ENCODE results near the gene LMO7.

The LMO7 gene

DNA sequence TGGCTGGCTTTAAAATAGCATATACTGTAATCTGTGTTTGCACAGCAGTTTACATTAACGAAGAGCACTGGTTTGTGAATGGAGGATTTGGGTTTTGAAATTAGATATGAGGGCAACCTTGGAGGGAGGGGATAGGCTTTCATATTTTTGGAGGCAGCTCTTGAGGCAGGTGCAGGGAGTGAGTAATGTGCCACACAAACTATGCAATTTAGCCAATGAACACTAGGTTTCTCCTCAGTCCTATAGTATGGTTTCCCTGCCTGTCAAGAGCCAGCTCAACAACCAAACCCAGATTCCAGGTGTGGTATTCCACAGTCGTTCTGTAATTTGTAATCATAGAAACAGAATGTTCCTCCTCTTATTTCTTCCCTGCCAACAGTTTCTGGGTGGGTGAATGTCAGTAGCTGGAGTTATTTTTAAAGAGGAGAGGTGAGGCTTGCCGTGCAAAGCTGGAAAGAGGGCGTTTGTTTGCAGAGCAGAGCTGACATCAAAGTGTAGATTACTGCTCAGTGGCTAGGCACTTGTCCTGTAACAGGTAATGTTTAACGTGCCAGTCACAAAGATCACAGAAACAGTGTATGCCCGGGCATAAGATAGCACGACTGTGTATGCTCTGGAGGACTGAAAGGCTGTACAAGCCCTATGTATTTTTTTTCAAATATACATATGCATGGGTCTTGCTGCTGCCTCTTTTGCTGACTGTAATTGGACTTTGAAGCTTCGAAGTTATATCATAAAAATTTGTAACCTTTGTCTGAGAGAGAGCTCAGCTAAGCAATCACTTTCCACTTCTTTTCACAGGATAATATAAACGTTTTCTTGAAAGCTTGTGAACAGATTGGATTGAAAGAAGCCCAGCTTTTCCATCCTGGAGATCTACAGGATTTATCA, 124.2 kb downstream of the LMO7 start:
- Mint-ChIP-seq H3K27ac (peak overlapping the region; percentile 82), H3K9me3 (ENCODE audit: low read depth) (no peaks in the 10 kb centered on the region), H3K36me3 (peaks cover 2% of the 10 kb centered on the region), H3K27me3 (no peaks in the 10 kb centered on the region), H3K4me1 (ENCODE audit: low read depth) (peaks cover 73% of the 10 kb centered on the region), H3K4me3 (peak overlapping the region; percentile 89)

DNA sequence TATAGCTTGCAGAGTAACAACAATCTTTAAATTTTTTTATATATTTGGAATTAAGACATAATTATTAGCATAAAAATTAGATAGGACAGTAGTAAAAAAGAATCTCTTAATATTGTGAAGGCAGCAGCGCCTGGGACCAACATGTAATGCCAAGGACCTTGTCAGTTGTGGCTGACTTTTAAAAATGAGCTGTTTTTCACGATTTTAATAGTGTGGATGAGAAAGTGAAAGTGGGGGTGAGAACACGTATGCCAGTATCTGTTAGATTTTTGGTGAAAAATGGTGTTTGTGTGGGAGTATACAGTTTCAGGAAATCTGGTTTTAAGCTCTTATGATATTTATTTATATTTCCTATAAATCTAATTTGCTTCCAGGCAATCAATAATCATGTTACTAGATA, 125.2 kb downstream of the LMO7 start:
- Mint-ChIP-seq H3K4me1 (ENCODE audit: low read depth) (peaks cover 74% of the 10 kb centered on the region), H3K9me3 (ENCODE audit: low read depth) (no peaks in the 10 kb centered on the region), H3K27me3 (no peaks in the 10 kb centered on the region), H3K4me3 (peak overlapping the region; percentile 85), H3K27ac (peak overlapping the region; percentile 95), H3K36me3 (peaks cover 2% of the 10 kb centered on the region)

DNA sequence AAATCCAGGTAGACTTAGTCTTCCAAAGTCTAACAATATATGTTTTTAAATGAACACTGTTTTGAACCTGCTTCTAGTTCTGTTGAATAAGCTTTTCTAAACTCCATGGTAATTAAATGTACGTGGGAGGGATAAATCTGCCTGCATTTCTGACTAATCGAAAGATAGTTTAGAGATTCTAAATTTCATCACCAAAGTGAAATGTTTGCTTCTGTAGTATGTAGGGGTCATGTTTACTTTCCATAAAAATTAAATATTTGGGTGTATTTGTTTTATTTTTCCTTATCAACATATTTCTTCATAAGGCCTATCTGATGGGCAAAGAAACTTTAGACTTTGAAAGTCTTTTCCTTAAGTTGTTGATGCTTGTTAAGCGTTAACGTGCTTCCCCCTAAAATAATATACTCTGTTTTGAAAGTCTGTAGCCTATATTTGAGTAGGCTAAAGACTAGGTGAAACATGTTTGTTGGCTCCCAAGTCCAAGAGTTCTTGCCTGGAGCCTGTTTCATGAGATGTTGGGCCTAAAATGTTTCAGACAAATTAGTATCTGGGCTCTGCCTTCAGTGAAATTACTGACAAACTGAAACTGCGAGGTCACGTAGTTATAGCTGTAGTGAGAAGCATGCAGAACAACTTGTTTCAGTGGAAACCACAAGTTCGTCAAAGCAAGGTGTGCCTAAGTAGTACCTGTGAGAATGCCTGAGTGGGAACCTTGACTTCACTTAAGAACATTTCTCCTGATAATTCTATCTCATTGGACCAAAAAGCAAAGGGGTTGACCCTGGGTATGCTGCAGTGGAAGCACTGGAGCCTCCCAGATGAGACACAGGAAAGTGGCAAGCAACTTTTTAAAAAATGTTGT, 126.2 kb downstream of the LMO7 start:
- peaks cover 2% of the 10 kb centered on the region for H3K36me3 Mint-ChIP-seq
- H3K27me3 Mint-ChIP-seq = no peaks in the 10 kb centered on the region
- H3K27ac Mint-ChIP-seq = peak overlapping the region; percentile 95
- H3K9me3 Mint-ChIP-seq (ENCODE audit: low read depth) = no peaks in the 10 kb centered on the region
- peaks cover 73% of the 10 kb centered on the region for H3K4me1 Mint-ChIP-seq (ENCODE audit: low read depth)
- peak overlapping the region; percentile 85 for H3K4me3 Mint-ChIP-seq

DNA sequence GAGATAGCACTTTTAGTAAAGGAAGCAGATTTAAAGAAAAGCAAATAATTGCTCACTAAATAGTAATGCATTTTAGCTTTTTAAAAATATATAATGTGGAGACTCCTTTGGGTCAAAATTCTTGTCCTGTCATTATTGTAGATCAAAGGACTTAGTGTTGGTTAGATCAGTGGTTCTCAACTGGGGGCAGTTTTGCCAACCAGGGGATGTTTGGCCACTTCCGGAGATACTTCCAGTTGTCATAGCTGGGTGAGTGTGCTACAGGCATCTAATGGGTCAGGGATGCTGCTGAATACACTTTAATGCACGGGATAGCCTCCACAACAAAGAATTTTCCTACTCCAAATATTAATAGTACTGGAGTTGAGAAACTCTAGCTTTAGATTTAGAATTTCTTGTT, 126.8 kb downstream of the LMO7 start:
- Mint-ChIP-seq H3K27ac (peak overlapping the region; percentile 95), H3K36me3 (peaks cover 2% of the 10 kb centered on the region), H3K27me3 (no peaks in the 10 kb centered on the region), H3K4me1 (ENCODE audit: low read depth) (peaks cover 74% of the 10 kb centered on the region), H3K4me3 (peak overlapping the region; percentile 85), H3K9me3 (ENCODE audit: low read depth) (no peaks in the 10 kb centered on the region)

DNA sequence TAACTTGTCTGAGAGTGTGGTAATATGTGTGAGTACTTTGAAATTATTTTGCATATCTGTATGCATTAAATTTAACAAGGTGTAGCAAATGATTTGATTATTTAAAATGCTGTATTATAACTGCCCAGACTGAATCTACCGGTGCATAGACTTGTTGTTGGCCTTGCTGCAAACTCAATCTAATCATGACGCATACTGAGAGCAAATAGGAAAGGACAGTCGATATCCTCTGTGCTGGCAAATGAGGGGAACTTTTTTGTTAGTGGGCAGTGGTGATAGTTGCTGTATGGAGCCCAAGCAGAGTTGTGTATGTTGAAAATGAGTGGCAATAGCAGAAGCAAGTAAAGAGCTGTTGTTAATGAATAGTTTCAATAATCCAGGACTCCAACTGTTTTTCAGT, 127.4 kb downstream of the LMO7 start:
- Mint-ChIP-seq H3K27ac (peak overlapping the region; percentile 95), H3K4me1 (ENCODE audit: low read depth) (peaks cover 75% of the 10 kb centered on the region), H3K9me3 (ENCODE audit: low read depth) (no peaks in the 10 kb centered on the region), H3K4me3 (peak overlapping the region; percentile 85), H3K36me3 (peaks cover 2% of the 10 kb centered on the region), H3K27me3 (no peaks in the 10 kb centered on the region)

DNA sequence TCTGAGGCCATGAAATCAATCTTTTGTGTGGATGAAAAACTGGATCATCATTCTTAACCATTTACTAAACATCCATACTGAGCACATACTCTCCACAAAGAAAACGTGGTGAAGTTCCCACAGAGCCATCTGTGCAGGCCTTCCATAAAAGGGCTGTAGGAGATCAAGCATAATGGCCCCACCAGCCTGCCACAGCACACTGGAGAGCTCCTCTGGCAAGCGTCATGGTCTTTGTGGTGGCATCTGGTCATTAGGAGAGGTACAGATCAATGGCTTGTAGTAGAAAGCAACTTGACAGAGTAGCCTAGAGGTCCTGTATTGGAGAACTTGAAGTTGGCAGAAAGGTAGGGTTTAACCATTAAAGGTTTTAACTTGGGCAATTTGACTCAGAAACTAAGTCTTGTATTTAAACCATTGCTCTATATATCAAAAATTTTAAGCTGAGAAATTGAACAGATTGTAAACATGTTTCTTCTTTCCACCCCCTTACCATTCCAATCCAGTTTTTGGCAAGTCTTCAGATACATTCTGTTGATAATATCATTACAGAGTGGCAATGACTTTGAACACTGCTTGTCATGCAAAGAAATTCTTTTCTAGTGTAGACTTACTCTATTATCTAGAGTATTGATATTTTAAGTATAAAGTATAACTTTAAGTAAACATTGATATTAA, 128.3 kb downstream of the LMO7 start:
- peaks cover 2% of the 10 kb centered on the region for H3K36me3 Mint-ChIP-seq
- H3K9me3 Mint-ChIP-seq (ENCODE audit: low read depth) = no peaks in the 10 kb centered on the region
- H3K4me3 Mint-ChIP-seq = peak overlapping the region; percentile 51
- peak overlapping the region; percentile 75 for H3K27ac Mint-ChIP-seq
- H3K27me3 Mint-ChIP-seq = no peaks in the 10 kb centered on the region
- H3K4me1 Mint-ChIP-seq (ENCODE audit: low read depth) = peaks cover 74% of the 10 kb centered on the region

DNA sequence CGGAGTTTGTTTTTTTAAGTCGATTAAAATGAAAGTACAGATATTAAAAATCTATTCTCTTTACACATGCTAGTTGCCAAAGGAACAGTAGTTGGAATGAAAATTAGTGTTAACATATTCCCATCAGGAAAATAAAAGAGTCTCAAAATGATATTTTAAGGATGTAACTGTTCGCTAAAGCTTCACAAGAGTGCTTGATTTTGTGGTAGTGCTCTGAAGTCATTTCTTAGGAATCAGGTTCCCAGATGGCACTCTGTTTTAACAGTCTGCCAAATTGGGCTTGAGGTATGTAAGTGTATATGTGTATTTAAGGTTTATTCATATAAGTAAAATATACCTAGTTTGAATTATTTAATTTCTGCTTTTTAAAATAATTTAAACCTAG, 128.8 kb downstream of the LMO7 start:
- Mint-ChIP-seq H3K4me3 (no peak overlapping the region), H3K36me3 (peaks cover 2% of the 10 kb centered on the region), H3K27ac (no peak overlapping the region), H3K4me1 (ENCODE audit: low read depth) (peaks cover 74% of the 10 kb centered on the region), H3K9me3 (ENCODE audit: low read depth) (no peaks in the 10 kb centered on the region), H3K27me3 (no peaks in the 10 kb centered on the region)

DNA sequence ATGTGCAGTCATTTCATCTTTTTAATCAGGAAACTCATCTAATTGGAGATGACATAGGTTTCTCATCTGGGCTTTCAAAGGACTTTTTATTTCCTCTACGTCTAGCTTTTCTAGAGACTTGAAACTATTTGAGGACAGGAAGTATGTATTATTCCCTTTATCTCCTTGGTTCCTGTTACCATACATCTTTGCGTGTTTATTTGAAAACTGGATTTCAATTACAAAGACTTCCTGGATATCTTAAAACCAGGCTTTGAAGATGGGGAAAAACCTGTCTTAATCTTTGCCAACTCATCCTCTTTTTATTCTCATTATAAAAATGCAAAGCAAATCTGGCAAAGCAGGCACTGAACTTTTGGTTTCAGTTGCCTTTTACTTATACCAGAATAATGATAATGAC, 130.5 kb downstream of the LMO7 start:
- Mint-ChIP-seq H3K9me3 (ENCODE audit: low read depth) (no peaks in the 10 kb centered on the region), H3K4me3 (peak overlapping the region; percentile 65), H3K27me3 (no peaks in the 10 kb centered on the region), H3K36me3 (peaks cover 2% of the 10 kb centered on the region), H3K4me1 (ENCODE audit: low read depth) (peaks cover 72% of the 10 kb centered on the region), H3K27ac (peak overlapping the region; percentile 83)

DNA sequence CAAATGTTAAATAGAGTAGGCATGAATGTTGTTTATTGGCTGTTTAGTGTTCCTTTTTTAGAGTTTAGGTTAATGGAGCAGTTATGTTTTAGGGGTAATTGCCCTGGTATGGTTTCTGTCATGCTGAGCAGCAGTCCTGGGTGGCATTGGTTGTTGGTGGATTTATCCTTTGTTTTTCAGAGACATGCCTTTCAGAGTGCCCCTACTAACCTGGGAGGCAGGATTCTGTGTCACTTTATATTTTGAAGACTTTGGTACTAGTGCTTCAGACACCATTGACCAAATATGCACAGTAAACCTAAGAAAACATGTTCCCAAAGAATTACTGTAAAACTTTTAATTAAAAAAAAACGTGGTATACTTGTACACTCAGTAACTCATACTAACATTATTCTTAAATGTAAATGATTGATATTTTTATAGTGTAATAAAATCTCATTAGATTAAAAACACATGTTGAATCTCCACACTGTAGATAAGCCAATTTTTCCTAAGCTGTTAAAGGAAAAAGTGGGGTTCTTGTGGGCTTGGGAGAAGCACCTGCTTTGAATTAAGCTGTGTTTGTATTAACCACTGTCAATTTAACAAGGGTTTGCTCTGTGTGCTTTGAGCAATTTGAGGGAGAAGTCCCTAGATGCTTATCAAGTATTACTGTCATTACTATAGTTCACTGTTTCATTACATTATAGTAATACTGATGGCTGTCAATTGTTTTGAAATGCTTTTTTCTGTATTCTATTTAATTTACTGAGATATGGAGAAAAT, 133.2 kb downstream of the LMO7 start:
- H3K36me3 Mint-ChIP-seq = peaks cover 12% of the 10 kb centered on the region
- no peak overlapping the region for H3K27ac Mint-ChIP-seq
- peaks cover 4% of the 10 kb centered on the region for H3K9me3 Mint-ChIP-seq (ENCODE audit: low read depth)
- peaks cover 66% of the 10 kb centered on the region for H3K4me1 Mint-ChIP-seq (ENCODE audit: low read depth)
- no peak overlapping the region for H3K4me3 Mint-ChIP-seq
- no peaks in the 10 kb centered on the region for H3K27me3 Mint-ChIP-seq

DNA sequence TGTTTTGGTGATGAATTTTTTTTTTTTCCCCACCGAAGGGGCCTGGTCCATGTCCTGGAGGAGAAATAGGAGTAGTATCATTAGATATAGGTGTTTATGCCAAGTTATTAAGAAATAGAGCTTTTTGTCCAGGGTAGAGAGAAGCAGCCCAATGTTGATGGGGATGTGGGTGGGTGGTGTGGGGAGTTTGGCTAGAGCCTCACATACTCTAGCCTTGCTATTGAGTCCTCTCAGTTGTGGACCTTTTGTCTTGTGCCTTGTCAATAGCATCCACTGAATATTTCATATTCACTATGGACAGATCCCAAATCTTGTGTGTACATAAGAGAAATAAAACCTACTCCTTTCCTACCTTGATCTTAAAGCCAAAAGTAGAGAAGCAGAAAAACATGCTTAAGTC, 134.0 kb downstream of the LMO7 start:
- Mint-ChIP-seq H3K4me3 (no peak overlapping the region), H3K27me3 (no peaks in the 10 kb centered on the region), H3K4me1 (ENCODE audit: low read depth) (peaks cover 63% of the 10 kb centered on the region), H3K9me3 (ENCODE audit: low read depth) (peaks cover 4% of the 10 kb centered on the region), H3K27ac (peak overlapping the region; percentile 65), H3K36me3 (peaks cover 12% of the 10 kb centered on the region)

DNA sequence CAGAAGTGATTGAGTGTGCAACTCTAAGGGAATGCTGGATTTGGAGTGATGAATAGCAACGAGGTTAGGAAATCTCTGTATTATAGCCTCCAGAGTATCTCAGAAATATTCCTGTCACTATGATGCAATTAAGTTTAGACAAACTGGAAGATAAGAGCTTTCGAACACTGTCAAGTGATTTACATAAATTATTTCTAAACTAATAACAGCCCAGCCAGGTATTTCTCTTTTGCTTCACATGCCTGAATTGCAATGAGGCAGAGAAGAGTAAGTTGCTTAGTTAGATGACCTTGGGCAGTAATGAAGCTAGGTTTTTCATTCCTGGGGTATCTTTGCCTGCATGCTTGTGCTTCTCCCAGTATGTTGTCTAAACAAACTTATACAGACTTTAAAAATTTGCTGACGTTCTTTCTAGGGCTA, 134.5 kb downstream of the LMO7 start:
- H3K9me3 Mint-ChIP-seq (ENCODE audit: low read depth) = peaks cover 4% of the 10 kb centered on the region
- peaks cover 12% of the 10 kb centered on the region for H3K36me3 Mint-ChIP-seq
- no peaks in the 10 kb centered on the region for H3K27me3 Mint-ChIP-seq
- H3K4me1 Mint-ChIP-seq (ENCODE audit: low read depth) = peaks cover 58% of the 10 kb centered on the region
- peak overlapping the region; percentile 36 for H3K27ac Mint-ChIP-seq
- no peak overlapping the region for H3K4me3 Mint-ChIP-seq

DNA sequence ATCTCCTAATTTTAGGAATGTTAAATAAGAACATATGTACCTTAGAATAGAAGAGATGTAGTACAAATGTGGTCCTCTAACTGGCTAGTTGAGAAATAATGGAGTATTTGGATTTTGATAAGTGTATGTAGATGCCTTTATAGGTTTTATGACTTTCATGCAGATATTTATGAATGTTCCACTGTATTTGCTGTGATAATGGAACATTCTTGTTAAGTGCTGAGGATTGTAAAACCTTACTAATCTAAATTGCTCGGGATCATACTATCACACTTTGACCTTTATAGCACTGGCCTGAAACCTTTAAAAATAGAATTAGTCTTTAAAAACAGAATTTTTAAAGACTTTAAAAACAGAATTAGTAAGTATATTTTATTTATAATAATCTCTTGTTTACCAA, 135.1 kb downstream of the LMO7 start:
- H3K36me3 Mint-ChIP-seq = peaks cover 14% of the 10 kb centered on the region
- H3K9me3 Mint-ChIP-seq (ENCODE audit: low read depth) = peaks cover 4% of the 10 kb centered on the region
- H3K27me3 Mint-ChIP-seq = no peaks in the 10 kb centered on the region
- H3K4me3 Mint-ChIP-seq = no peak overlapping the region
- H3K4me1 Mint-ChIP-seq (ENCODE audit: low read depth) = peaks cover 52% of the 10 kb centered on the region
- peak overlapping the region; percentile 36 for H3K27ac Mint-ChIP-seq

DNA sequence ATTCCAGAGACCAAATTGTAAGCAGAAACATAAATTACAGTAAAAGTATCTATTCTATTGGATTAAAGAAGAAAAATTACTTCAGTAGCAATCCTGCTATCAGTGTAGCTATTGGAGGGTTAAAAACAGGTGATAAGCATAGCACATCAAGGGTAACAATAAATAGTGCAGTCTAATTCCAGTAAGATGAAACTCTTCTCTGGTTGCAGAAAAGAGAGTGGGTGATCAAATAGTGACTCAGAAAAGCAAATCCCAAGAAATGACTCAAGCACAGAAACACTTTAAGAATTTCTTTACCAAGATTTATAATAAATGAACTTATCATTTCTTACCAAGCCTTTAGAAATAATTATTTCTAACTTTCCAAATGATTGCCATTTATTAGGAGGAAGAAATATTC, 135.7 kb downstream of the LMO7 start:
- Mint-ChIP-seq H3K9me3 (ENCODE audit: low read depth) (peaks cover 4% of the 10 kb centered on the region), H3K4me3 (peak overlapping the region; percentile 3), H3K27ac (peak overlapping the region; percentile 82), H3K36me3 (peaks cover 15% of the 10 kb centered on the region), H3K27me3 (no peaks in the 10 kb centered on the region), H3K4me1 (ENCODE audit: low read depth) (peaks cover 46% of the 10 kb centered on the region)

DNA sequence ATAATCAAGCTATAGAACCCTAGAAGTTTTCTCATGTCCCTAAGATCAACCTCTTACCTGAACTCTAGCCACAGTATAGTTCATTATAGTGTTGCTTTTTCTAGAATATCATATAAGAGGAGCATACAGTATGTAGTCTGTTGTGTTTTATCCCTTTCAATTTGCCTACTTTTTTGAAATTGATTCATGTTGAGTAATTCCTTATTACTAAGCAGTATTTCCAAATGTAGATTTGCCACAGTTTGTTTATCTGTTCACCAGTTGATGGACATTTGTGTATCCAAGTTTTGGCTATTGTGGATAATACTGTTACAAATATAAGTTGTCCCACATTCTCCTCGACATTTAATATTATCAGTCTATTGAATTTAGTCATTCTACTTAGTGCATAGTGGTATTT, 138.0 kb downstream of the LMO7 start:
- H3K4me1 Mint-ChIP-seq (ENCODE audit: low read depth) = peaks cover 32% of the 10 kb centered on the region
- peaks cover 7% of the 10 kb centered on the region for H3K9me3 Mint-ChIP-seq (ENCODE audit: low read depth)
- no peaks in the 10 kb centered on the region for H3K27me3 Mint-ChIP-seq
- peak overlapping the region; percentile 42 for H3K27ac Mint-ChIP-seq
- H3K36me3 Mint-ChIP-seq = peaks cover 24% of the 10 kb centered on the region
- H3K4me3 Mint-ChIP-seq = no peak overlapping the region

Measured in activated naive CD8-positive, alpha-beta T cell (primary cell).